Left colon (tissue), 2 donors: ENCODE data around the gene USP5. TPM values are rescaled to one million over a fixed set of nuclear protein-coding genes. Genes with fewer than 3 reads are reported as not detected.

ENCODE experiments used
- ATAC-seq: fragments of 200-7000 bp; cut with Tn5 transposase; one replicate; pipeline ENCODE4 v1.9.1; 2020; ENCODE audit warnings: mild to moderate bottlenecking, moderate library complexity
- DNase-seq, 2 donors: peaks; one replicate each; pipeline ENCODE4 v3.0.0-alpha.2; 2020
- intact Hi-C, 2 donors: fragments of 100-400 bp; cut with DNase I in 1 of 2; cut with micrococcal nuclease in 1 of 2; formaldehyde crosslinking; loops; one replicate each; pipeline versions ENCODE4 v1.11.2 to v1.14.0; 2022; cut with DNase I, micrococcal nuclease
- long read RNA-seq: library from polyadenylated mRNA; unstranded; transcript quantifications from one replicate; pipeline ENCODE4 v2.0.0, GENCODE V29; 2021
- total RNA-seq, 2 donors: library from RNA; stranded (reverse); fragmentation: NEBNext Ultra II Directional; extraction: Animal tissue kit (Norgen Biotek cat#: 25700); gene quantifications; one replicate each; pipeline ENCODE4 v1.2.1, GENCODE V29; 2021
- donor health status: DM: no; HTN: no; CAD: no.
- donor health status: DM: yes; HTN: yes; CAD: no.

USP5 gene
- 10 to 100 TPM; 68.5 to 81.4 TPM for total RNA-seq
- long read RNA-seq, transcript USP5-202 (20 exons, 3,083 nt), result major isoform, 38 of 53 reads
- long read RNA-seq, partial matches to known transcripts, result 10 of 53 reads
- long read RNA-seq, other reads (novel, unspliced or antisense), result 4 of 53 reads

DNA sequence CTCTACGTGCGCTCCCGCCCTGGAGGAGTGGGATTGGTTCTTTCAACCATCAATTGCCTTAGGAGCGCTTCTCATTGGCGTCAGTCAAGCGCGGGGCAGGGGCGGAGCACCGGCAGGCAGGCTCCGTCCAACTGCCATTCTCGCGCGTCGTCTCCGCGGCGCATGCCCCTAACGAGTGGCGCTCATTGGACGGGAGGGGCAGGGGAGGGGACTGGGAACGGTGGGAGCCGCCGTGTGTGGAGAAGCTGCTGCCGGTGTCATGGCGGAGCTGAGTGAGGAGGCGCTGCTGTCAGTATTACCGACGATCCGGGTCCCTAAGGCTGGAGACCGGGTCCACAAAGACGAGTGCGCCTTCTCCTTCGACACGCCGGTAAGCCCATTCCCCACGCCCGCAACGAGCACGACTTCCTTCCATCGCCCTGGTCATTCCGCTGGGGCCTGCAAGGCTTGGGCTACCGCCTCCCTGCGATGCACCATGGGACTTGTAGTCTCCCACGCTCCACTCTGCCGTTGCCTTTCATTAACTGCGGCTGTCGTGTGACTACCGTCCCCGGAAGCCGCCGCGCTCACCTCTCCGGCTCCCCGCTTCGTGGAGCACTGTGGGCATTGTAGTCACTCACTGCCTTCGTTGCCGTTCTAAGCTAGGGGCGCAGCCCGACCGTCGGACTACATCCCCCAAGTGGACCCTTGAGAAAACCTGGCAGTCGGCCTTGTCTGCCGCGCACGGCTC lies at the start of gene USP5:
USP5 (plus strand) TSS at position 230 of the 730 bp plus-strand sequence; CDS start at position 260, 30 bp downstream.
- peak; percentile 80 for ATAC-seq
- peak; percentile 98 to 99 for DNase-seq
- intact Hi-C loops, result no loop called here

DNA sequence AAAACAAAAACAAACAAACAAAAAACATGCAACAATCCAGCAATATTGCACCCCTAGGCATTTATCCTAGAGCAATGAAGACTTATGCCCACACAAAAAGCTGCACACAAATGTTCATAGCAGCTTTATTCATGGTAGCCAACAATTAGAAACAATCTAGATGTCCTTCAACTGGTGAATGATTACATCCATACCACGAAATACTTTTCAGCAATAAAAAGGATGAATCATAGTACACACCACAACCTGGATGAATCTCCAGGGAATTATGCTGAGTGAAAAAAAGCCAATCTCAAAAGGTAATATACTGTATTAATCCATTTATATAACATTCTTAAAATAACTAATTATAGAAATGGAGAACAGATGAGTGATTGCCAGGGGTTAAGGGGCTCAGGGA lies 44.8 kb upstream of the USP5 start:
- peak; percentile 40 for ATAC-seq
- DNase-seq, result no peak
- intact Hi-C loops, result no loop called here

- intact Hi-C loops, result no loop called here
- ATAC-seq (no peak), DNase-seq (no peak)
These were observed 42.9 kb upstream of the USP5 start for GRCh38 chr12:6809056-6809455.

- intact Hi-C loops, result no loop called here
- ATAC-seq (no peak), DNase-seq (no peak)
These were observed 41.2 kb upstream of the USP5 start for GRCh38 chr12:6810758-6811157.

DNA sequence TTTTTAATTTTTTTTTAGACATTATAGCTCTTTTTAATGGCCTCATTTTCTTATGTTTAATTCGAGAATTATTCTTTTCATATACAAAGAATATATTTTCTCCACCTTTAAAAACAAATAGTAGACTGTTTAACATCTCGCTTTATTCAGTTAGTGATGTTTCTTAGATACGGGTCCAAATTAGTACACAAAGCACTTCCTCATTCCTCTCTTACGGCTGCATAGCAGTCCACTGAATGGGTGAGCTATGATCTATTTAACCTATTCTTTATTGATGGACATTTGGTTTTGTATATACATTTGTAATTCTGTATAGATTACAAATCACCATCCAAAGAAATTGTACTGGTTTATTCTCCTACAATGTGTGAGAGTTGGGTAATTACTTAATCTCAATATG lies 38.6 kb upstream of the USP5 start:
- intact Hi-C loops, result no loop called here
- ATAC-seq (no peak), DNase-seq (no peak)

DNA sequence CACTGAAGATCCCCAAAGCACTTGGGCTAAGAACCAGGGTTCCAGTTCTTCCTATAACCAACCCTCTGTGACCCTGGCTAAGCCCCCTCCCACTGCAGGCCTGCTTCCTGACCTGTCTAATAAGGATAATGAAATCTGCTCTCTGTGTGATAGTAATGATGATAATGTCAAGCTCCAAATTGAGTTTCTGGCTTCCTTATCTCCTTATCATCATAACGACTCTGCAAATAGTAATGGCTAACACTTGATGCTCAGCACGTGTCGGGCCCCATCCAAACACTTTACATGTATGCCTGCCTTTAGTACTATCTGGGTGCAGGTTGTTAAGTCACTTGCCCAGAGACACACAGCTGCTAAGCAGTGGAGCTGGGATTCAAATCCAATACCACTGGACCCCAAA lies 35.4 kb upstream of the USP5 start:
- no peak for ATAC-seq
- intact Hi-C loops, result no loop called here
- DNase-seq, result no peak

DNA sequence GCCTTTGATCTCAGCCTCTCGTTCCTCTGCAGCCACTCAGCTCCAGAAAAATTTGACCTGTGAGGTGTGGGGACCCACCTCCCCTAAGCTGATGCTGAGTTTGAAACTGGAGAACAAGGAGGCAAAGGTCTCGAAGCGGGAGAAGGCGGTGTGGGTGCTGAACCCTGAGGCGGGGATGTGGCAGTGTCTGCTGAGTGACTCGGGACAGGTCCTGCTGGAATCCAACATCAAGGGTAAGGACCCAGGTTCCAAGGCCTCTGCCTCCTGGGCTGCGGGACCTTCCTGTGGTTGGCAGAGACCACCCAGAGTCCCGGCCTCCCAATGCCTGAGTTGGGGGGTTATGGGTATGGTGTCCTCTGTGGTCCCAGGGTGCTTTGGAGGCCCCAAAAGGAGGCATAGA lies 34.9 kb upstream of the USP5 start:
- ATAC-seq (no peak), DNase-seq (no peak)

GRCh38 chr12:6817662-6818157 lies 34.2 kb upstream of the USP5 start:
- ATAC-seq, result no peak
- intact Hi-C loops, result no loop called here
- no peak for DNase-seq

More for the DNA sequence above, 34.9 kb upstream of the USP5 start:
- intact Hi-C loops, result no loop called here

DNA sequence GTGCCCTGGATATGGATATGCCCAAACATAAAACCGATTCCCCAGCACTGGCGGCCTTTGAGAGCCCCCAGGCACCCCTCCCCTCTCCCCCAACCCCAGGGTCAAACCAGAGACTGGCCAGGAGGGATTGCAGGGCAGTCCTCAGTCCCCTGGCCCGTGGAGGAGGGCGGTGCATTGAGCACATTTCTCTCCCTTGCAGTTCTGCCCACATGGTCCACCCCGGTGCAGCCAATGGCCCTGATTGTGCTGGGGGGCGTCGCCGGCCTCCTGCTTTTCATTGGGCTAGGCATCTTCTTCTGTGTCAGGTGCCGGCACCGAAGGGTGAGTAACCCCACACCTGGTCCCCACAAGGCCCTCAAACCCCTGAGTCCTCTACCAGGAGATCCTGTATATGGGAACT lies 33.7 kb upstream of the USP5 start:
- intact Hi-C loops, result no loop called here
- ATAC-seq (no peak), DNase-seq (no peak)

- DNase-seq (no peak), ATAC-seq (no peak)
- intact Hi-C loops, result no loop called here
These were observed 33.3 kb upstream of the USP5 start for GRCh38 chr12:6818645-6819044.

DNA sequence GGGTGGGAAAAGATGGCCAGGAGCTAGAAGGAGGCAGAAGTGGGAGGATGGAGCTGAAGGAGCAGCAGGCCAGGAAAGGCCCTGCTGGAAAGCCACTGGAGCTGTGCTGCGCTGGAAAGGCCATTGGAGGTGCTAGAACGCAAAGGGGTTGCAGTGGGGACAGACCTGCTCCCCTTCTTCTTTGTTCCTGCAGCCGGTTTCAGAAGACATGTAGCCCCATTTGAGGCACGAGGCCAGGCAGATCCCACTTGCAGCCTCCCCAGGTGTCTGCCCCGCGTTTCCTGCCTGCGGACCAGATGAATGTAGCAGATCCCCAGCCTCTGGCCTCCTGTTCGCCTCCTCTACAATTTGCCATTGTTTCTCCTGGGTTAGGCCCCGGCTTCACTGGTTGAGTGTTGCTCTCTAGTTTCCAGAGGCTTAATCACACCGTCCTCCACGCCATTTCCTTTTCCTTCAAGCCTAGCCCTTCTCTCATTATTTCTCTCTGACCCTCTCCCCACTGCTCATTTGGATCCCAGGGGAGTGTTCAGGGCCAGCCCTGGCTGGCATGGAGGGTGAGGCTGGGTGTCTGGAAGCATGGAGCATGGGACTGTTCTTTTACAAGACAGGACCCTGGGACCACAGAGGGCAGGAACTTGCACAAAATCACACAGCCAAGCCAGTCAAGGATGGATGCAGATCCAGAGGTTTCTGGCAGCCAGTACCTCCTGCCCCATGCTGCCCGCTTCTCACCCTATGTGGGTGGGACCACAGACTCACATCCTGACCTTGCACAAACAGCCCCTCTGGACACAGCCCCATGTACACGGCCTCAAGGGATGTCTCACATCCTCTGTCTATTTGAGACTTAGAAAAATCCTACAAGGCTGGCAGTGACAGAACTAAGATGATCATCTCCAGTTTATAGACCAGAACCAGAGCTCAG lies 32.6 kb upstream of the USP5 start:
- DNase-seq (no peak), ATAC-seq (no peak)
- intact Hi-C loops, result loop anchor here in 1 of 2 donors (10.0 kb wide), 1 partner anchor 65 kb away; the partner anchor contains the start of gene MLF2

GRCh38 chr12:6820166-6820565 lies 31.8 kb upstream of the USP5 start:
- intact Hi-C loops, result loop anchor here in 1 of 2 donors (10.0 kb wide), 1 partner anchor 65 kb away; the partner anchor contains the start of gene MLF2
- no peak for ATAC-seq
- no peak for DNase-seq

GRCh38 chr12:6821591-6822425 lies 30.1 kb upstream of the USP5 start, which contains the start of gene GPR162:
TSS of gene GPR162 (plus strand) at chr12:6821821. CDS start at chr12:6823899, 2,078 bp downstream.
- peak; percentile 26 for ATAC-seq
- peak in 1 of 2 donors; percentile 46 for DNase-seq
- intact Hi-C loops, result loop anchor here in 1 of 2 donors (10.0 kb wide), 1 partner anchor 67 kb away; the partner anchor contains the start of gene MLF2

- no peak for ATAC-seq
- intact Hi-C loops, result loop anchor here in 1 of 2 donors (10.0 kb wide), 1 partner anchor 68 kb away; the partner anchor contains the start of gene MLF2
These were observed 29.4 kb upstream of the USP5 start for GRCh38 chr12:6822426-6823135.

DNA sequence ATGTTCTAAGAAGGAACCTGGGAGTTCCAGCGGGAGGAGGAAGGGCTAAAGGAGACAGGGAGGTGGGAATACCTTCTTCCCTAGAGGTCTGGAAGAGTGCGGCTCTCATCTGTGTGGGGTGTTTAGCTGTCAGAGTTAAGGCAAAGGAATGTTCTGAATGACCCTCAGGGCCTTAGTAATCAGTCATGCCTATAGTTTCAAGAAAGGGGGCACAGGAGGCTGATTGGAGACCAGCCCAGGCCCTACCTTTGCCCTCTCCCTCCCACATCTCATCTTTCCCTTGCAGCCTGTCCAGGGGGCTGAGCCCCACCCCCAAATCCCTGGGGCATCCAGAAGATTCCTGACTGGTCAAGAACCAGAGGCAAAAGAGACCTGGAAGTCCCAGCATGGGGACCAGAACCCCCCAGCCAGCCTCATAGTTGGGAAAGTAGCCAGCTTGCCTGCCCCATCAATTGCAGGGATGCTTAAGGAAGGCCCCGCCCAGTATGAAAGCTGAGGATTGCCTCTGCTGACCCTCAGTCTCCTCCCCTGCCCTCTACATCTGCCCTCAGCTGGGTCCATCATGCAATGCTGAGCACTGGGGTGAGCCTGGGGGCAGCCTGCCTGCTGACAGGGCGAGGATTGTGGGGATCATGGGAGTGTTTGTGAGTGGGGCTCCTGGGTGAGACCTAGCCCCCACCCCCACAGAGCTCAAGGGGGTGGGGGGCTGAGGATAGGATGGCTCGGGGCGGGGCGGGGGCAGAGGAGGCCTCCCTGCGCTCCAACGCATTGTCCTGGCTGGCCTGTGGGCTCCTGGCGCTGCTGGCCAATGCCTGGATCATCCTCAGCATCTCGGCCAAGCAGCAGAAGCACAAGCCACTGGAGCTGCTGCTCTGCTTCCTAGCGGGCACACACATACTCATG lies 28.5 kb upstream of the USP5 start:
- DNase-seq (no peak), ATAC-seq (no peak)
- intact Hi-C loops, result loop anchor here in 1 of 2 donors (10.0 kb wide), 1 partner anchor 69 kb away; the partner anchor contains the start of gene MLF2

More at GRCh38 chr12:6822426-6823135, 29.4 kb upstream of the USP5 start:
- no peak for DNase-seq

- DNase-seq (peak in 1 of 2 donors; percentile 29), ATAC-seq (no peak)
- intact Hi-C loops, result loop anchor here in 1 of 2 donors (10.0 kb wide), 1 partner anchor 69 kb away; the partner anchor contains the start of gene MLF2
These were observed 27.7 kb upstream of the USP5 start for GRCh38 chr12:6824085-6824775.
